Tibial nerve (tissue), 4 donors: ENCODE measurements around the gene MATN3.

Experiments
- EP300 ChIP-seq, 2 donors: sonication (generic); formaldehyde crosslinking; IDR thresholded peaks; one replicate each; pipeline ENCODE4 v1.6.1; 2017; ENCODE audit warnings: antibody characterized with exemption in 2 of 2, mild to moderate bottlenecking in 1 of 2
- POLR2A ChIP-seq, 2 donors: fragments of 450-650 bp; IDR thresholded peaks; one replicate each; pipeline ENCODE4 v1.6.1; 2017; ENCODE audit warnings: antibody characterized with exemption in 2 of 2, mild to moderate bottlenecking in 2 of 2, moderate library complexity in 2 of 2
- TF ChIP-seq, protein P1 (sequence below), 5 experiments: fragments of 200-600 bp in 3 of 5; fragments of 450-650 bp in 2 of 5; sonication (generic) in 3 of 5; IDR thresholded peaks; one replicate each; pipeline ENCODE4 v1.5.1; 2016 to 2019; ENCODE audit warnings: antibody characterized with exemption in 5 of 5, mild to moderate bottlenecking in 3 of 5, moderate library complexity in 2 of 5

DNA sequence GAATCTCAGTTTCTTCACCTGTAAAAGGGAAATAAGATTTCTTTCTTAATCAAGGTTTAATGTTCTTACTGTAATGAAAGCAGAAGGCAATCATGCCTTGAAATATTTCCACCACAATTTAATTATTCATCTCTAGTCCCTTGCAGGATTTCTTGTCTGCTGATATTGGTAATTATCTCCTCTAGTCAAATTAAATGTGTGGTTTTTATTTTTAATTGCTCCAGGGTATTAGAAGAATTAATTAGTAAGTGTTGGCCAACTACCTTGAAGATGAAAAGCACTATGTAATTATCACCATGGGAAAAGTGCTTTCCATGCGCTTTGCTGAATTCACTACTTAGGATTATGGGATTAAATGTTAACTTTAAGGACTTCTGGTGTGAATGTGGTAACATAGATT, 47.6 kb upstream of the MATN3 start:
- TF ChIP-seq, protein P1, sequence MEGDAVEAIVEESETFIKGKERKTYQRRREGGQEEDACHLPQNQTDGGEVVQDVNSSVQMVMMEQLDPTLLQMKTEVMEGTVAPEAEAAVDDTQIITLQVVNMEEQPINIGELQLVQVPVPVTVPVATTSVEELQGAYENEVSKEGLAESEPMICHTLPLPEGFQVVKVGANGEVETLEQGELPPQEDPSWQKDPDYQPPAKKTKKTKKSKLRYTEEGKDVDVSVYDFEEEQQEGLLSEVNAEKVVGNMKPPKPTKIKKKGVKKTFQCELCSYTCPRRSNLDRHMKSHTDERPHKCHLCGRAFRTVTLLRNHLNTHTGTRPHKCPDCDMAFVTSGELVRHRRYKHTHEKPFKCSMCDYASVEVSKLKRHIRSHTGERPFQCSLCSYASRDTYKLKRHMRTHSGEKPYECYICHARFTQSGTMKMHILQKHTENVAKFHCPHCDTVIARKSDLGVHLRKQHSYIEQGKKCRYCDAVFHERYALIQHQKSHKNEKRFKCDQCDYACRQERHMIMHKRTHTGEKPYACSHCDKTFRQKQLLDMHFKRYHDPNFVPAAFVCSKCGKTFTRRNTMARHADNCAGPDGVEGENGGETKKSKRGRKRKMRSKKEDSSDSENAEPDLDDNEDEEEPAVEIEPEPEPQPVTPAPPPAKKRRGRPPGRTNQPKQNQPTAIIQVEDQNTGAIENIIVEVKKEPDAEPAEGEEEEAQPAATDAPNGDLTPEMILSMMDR (IDR thresholded peaks at IDR 0.05), result no peak
- TF ChIP-seq EP300 (IDR thresholded peaks at IDR 0.05) (no peak), POLR2A (IDR thresholded peaks at IDR 0.05) (no peak)
